ENCODE results near the gene WDR82.
A peak's percentile ranks its signal among the peaks of the same experiment; 100 is the strongest.

WDR82 gene

GRCh38 chr3:52254608-52255007 is 23.8 kb downstream of the WDR82 start:
- no peak for DNase-seq (ENCODE audit: low read depth)

- peak; percentile 84 for DNase-seq (ENCODE audit: low read depth)
Observed at GRCh38 chr3:52253314-52254304, 24.8 kb downstream of the WDR82 start.

GRCh38 chr3:52250122-52250521 is 28.3 kb downstream of the WDR82 start:
- DNase-seq (ENCODE audit: low read depth): no peak

GRCh38 chr3:52249683-52250082 is 28.8 kb downstream of the WDR82 start:
- DNase-seq (ENCODE audit: low read depth): no peak

- no peak for DNase-seq (ENCODE audit: low read depth)
Observed at GRCh38 chr3:52248816-52249547, 29.5 kb downstream of the WDR82 start.

- no peak for DNase-seq (ENCODE audit: low read depth)
Observed at GRCh38 chr3:52248165-52248541, 30.3 kb downstream of the WDR82 start.

- no peak for DNase-seq (ENCODE audit: low read depth)
Observed at GRCh38 chr3:52247409-52248164, 30.9 kb downstream of the WDR82 start.

- DNase-seq (ENCODE audit: low read depth): no peak
Observed at GRCh38 chr3:52246728-52247408, 31.6 kb downstream of the WDR82 start.

GRCh38 chr3:52246264-52246620 is 32.2 kb downstream of the WDR82 start:
- DNase-seq (ENCODE audit: low read depth): no peak

GRCh38 chr3:52245322-52246263 is 32.9 kb downstream of the WDR82 start, which contains the start of gene PPM1M:
Gene PPM1M, plus strand, starts transcription at chr3:52245759. Its CDS starts 66 bp downstream, at chr3:52245825.
- DNase-seq (ENCODE audit: low read depth): peak; percentile 35

GRCh38 chr3:52243791-52244628 is 34.4 kb downstream of the WDR82 start:
- DNase-seq (ENCODE audit: low read depth): peak; percentile 37

GRCh38 chr3:52242039-52242438 is 36.4 kb downstream of the WDR82 start:
- no peak for DNase-seq (ENCODE audit: low read depth)

- no peak for DNase-seq (ENCODE audit: low read depth)
Observed at GRCh38 chr3:52240886-52241370, 37.5 kb downstream of the WDR82 start.

GRCh38 chr3:52240059-52240885 is 38.2 kb downstream of the WDR82 start:
- peak; percentile 64 for DNase-seq (ENCODE audit: low read depth)

- DNase-seq (ENCODE audit: low read depth): peak; percentile 89
Observed at GRCh38 chr3:52238761-52239701, 39.4 kb downstream of the WDR82 start, which contains the start of gene TWF2. Gene TWF2, minus strand, starts transcription at chr3:52239158. Its CDS starts 142 bp downstream, at chr3:52239016.

- DNase-seq (ENCODE audit: low read depth): no peak
Observed at GRCh38 chr3:52238193-52238760, 40.2 kb downstream of the WDR82 start.

GRCh38 chr3:52237657-52238172 is 40.7 kb downstream of the WDR82 start:
- no peak for DNase-seq (ENCODE audit: low read depth)

Data from stimulated activated CD4-positive, alpha-beta T cell treated with anti-CD3 and anti-CD28 coated beads, Interleukin-2, amount 100 ng/mL, for 4 hours (primary cell).